IMR-90 (cell line): ENCODE measurements around the gene SELENOS. TPM values are rescaled to one million over a fixed set of nuclear protein-coding genes. Genes with fewer than 3 reads are reported as not detected.

Experiments
- ATAC-seq: fragments of 200-7000 bp; cut with Tn5 transposase; 2 replicates; pipeline ENCODE4 v1.9.1; 2020; ENCODE audit warnings: low read depth, mild to moderate bottlenecking, moderate library complexity
- BruUV-seq: library from RNA; stranded (reverse); fragments of 400-500 nt; replicated peaks from 2 replicates; lab custom pipeline; 2021; lab: Mats Ljungman, UMichigan
- CTCF ChIA-PET: fragments of 300-600 bp; formaldehyde crosslinking; extraction: SDS; loops from one replicate; lab custom pipeline; 2021; ENCODE audit warnings: antibody characterized with exemption; lab: Yijun Ruan, JAX
- POLR2A ChIA-PET: fragments of 300-600 bp; sonication (Branson Sonifier 250); formaldehyde crosslinking; loops from one replicate; lab custom pipeline; 2022; ENCODE audit warnings: antibody characterized with exemption; ENCODE audit not compliant: unreplicated experiment; lab: Charles Lee
- DNase-seq: peaks from one replicate; pipeline ENCODE4 v3.0.0; 2013
- H2AFZ ChIP-seq: replicated peaks from 2 replicates; pipeline ENCODE3; 2013; ENCODE audit warnings: low read length, mild to moderate bottlenecking; ENCODE audit not compliant: poor library complexity
- H2AK5ac ChIP-seq: 2 replicates; pipeline ENCODE4 v1.6.1; 2013; ENCODE audit warnings: low read depth, low read length, inconsistent platforms
- H2AK9ac ChIP-seq: replicated peaks from 2 replicates; pipeline ENCODE3; 2013; ENCODE audit warnings: mild to moderate bottlenecking, low read depth, low read length, moderate library complexity; ENCODE audit not compliant: poor library complexity
- H2BK120ac ChIP-seq: 2 replicates; pipeline ENCODE4 v1.6.1; 2013; ENCODE audit warnings: low read depth, low read length, inconsistent platforms
- H2BK15ac ChIP-seq: 3 replicates; pipeline ENCODE4 v1.6.1; 2013; ENCODE audit warnings: low read depth, low read length, inconsistent platforms
- H2BK20ac ChIP-seq: 2 replicates; pipeline ENCODE4 v1.6.1; 2013; ENCODE audit warnings: low read depth, mild to moderate bottlenecking, inconsistent platforms, low read length, moderate library complexity
- H2BK5ac ChIP-seq: 2 replicates; pipeline ENCODE4 v1.6.1; 2013; ENCODE audit warnings: mild to moderate bottlenecking, low read depth, low read length, inconsistent platforms; ENCODE audit not compliant: poor library complexity, severe bottlenecking
- H3K14ac ChIP-seq: replicated peaks from 2 replicates; pipeline ENCODE4 v1.6.1; 2013; ENCODE audit warnings: low read depth, low read length, inconsistent platforms
- H3K18ac ChIP-seq: 2 replicates; pipeline ENCODE4 v1.6.1; 2013; ENCODE audit warnings: low read depth, low read length, control low read depth
- H3K23ac ChIP-seq: 2 replicates; pipeline ENCODE4 v1.6.1; 2013; ENCODE audit warnings: low read depth, low read length, inconsistent platforms
- H3K27ac ChIP-seq: 2 replicates; pipeline ENCODE4 v1.5.1; 2013; ENCODE audit warnings: mild to moderate bottlenecking, control low read depth, low read length; ENCODE audit not compliant: insufficient read depth
- H3K27me3 ChIP-seq: 2 replicates; pipeline ENCODE4 v1.6.1; 2013; ENCODE audit warnings: low read length; ENCODE audit not compliant: control insufficient read depth, insufficient read depth
- H3K36me3 ChIP-seq: 2 replicates; pipeline ENCODE4 v1.6.1; 2013; ENCODE audit warnings: low read length, mixed read lengths; ENCODE audit not compliant: control insufficient read depth, insufficient read depth
- H3K4ac ChIP-seq: 2 replicates; pipeline ENCODE4 v1.6.1; 2013; ENCODE audit warnings: low read depth, low read length, inconsistent platforms
- H3K4me1 ChIP-seq: 2 replicates; pipeline ENCODE4 v1.6.1; 2013; ENCODE audit warnings: low read length, mixed read lengths; ENCODE audit not compliant: control insufficient read depth, insufficient read depth
- H3K4me2 ChIP-seq: 2 replicates; pipeline ENCODE4 v1.6.1; 2013; ENCODE audit warnings: low read depth, mild to moderate bottlenecking, control low read depth, low read length, moderate library complexity
- H3K4me3 ChIP-seq: 2 replicates; pipeline ENCODE4 v1.5.1; 2013; ENCODE audit warnings: low read depth, mild to moderate bottlenecking, control low read depth, low read length, moderate library complexity; ENCODE audit not compliant: insufficient read depth
- H3K56ac ChIP-seq: 2 replicates; pipeline ENCODE4 v1.6.1; 2013; ENCODE audit warnings: low read length, inconsistent platforms; ENCODE audit not compliant: insufficient read depth; ENCODE audit errors: extremely low read depth
- H3K79me1 ChIP-seq, 2 experiments: 2 replicates each; pipeline ENCODE4 v1.6.1; 2013; ENCODE audit warnings: low read length in 2 of 2, inconsistent platforms in 1 of 2, low read depth in 1 of 2
- H3K9ac ChIP-seq: 2 replicates; pipeline ENCODE4 v1.6.1; 2013; ENCODE audit warnings: low read depth, low read length, control low read depth
- H3K9me1 ChIP-seq: 2 replicates; pipeline ENCODE4 v1.6.1; 2013; ENCODE audit warnings: low read length, inconsistent platforms; ENCODE audit not compliant: insufficient read depth
- H3K9me3 ChIP-seq: 2 replicates; pipeline ENCODE4 v1.6.1; 2013; ENCODE audit warnings: low read length; ENCODE audit not compliant: control insufficient read depth, insufficient read depth
- H4K20me1 ChIP-seq: 2 replicates; pipeline ENCODE4 v1.6.1; 2013; ENCODE audit warnings: low read length, inconsistent platforms; ENCODE audit not compliant: insufficient read depth
- H4K5ac ChIP-seq: 2 replicates; pipeline ENCODE4 v1.6.1; 2013; ENCODE audit warnings: mild to moderate bottlenecking, low read depth, low read length, control low read depth
- H4K8ac ChIP-seq, 2 experiments: 2 replicates each; pipeline ENCODE4 v1.6.1; 2013; ENCODE audit warnings: low read depth in 2 of 2, low read length in 2 of 2, control low read depth in 1 of 2, inconsistent platforms in 1 of 2
- H4K91ac ChIP-seq: 2 replicates; pipeline ENCODE4 v1.6.1; 2013; ENCODE audit warnings: low read depth, low read length, inconsistent platforms; ENCODE audit not compliant: insufficient read depth
- BHLHE40 ChIP-seq: fragments of 150-350 bp; IDR thresholded peaks from 2 replicates; pipeline ENCODE4 v1.6.1; 2016; ENCODE audit warnings: mild to moderate bottlenecking, low read depth, low read length
- CEBPB ChIP-seq: IDR thresholded peaks from 2 replicates; pipeline ENCODE4 v1.6.1; 2012; ENCODE audit warnings: low read depth, low read length, improper control_type of control experiment
- CTCF ChIP-seq: conservative IDR thresholded peaks from 2 replicates; pipeline ENCODE4 v1.5.1; 2012; ENCODE audit warnings: mild to moderate bottlenecking, low read depth, low read length, improper control_type of control experiment
- FOS ChIP-seq: fragments of 150-350 bp; IDR thresholded peaks from 2 replicates; pipeline ENCODE4 v1.6.1; 2016; ENCODE audit warnings: low read depth, low read length
- MAFK ChIP-seq: IDR thresholded peaks from 2 replicates; pipeline ENCODE4 v1.6.1; 2012; ENCODE audit warnings: low read depth, low read length, improper control_type of control experiment
- MAZ ChIP-seq: IDR thresholded peaks from 2 replicates; pipeline ENCODE4 v1.6.1; 2012; ENCODE audit warnings: low read depth, mild to moderate bottlenecking, low read length, improper control_type of control experiment, moderate library complexity, borderline replicate concordance
- MXI1 ChIP-seq: IDR thresholded peaks from 2 replicates; pipeline ENCODE4 v1.6.1; 2012; ENCODE audit warnings: low read depth, mild to moderate bottlenecking, low read length, moderate library complexity, borderline replicate concordance
- POLR2A ChIP-seq: IDR thresholded peaks from 2 replicates; pipeline ENCODE4 v1.6.1; 2012; ENCODE audit warnings: mild to moderate bottlenecking, low read depth, low read length
- RCOR1 ChIP-seq: IDR thresholded peaks from 2 replicates; pipeline ENCODE4 v1.6.1; 2012; ENCODE audit warnings: mild to moderate bottlenecking, low read length, improper control_type of control experiment; ENCODE audit not compliant: insufficient replicate concordance
- RFX5 ChIP-seq: IDR thresholded peaks from 2 replicates; pipeline ENCODE4 v1.8.0; 2012; ENCODE audit warnings: low read depth, mild to moderate bottlenecking, low read length, moderate library complexity
- SMC3 ChIP-seq: fragments of 150-350 bp; IDR thresholded peaks from 2 replicates; pipeline ENCODE4 v1.6.1; 2016; ENCODE audit warnings: low read depth, mild to moderate bottlenecking, antibody characterized with exemption, low read length, moderate library complexity
- USF2 ChIP-seq: fragments of 150-350 bp; IDR thresholded peaks from 2 replicates; pipeline ENCODE4 v1.6.1; 2017; ENCODE audit warnings: mild to moderate bottlenecking, antibody characterized with exemption, low read length, low read depth
- WGBS, 2 experiments: methylation state at CpG; one replicate each; pipeline versions ENCODE4 v1.1.5 to v1.1.7; 2013; ENCODE audit warnings: missing lambda C conversion rate in 2 of 2; ENCODE audit not compliant: insufficient read length in 1 of 2; ENCODE audit errors: extremely low coverage in 2 of 2; 5-methylcytosine and 5-hydroxymethylcytosine counted together
- dilution Hi-C: fragments of 300-500 bp; cut with HindIII; formaldehyde crosslinking; loops from one replicate; pipeline ENCODE4 v1.14.3; 2018; ENCODE audit warnings: low sequenced_read_pairs; ENCODE audit not compliant: unreplicated experiment
- in situ Hi-C: fragments of 300-500 bp; cut with MboI; formaldehyde crosslinking; loops from 3 replicates; pipeline ENCODE4 v1.14.3; 2019; ENCODE audit warnings: low sequenced_read_pairs, inconsistent platforms, mixed read lengths
- intact Hi-C: fragments of 100-400 bp; cut with micrococcal nuclease; formaldehyde crosslinking; loops from 2 replicates; pipeline ENCODE4 v1.10.0; 2022
- polyA plus RNA-seq, 3 experiments: library from polyadenylated mRNA; depleted of rRNA; stranded (reverse); fragments of >200 nt; gene quantifications; 2 replicates each; pipeline ENCODE4 v1.2.3, GENCODE V29; 2012; ENCODE audit warnings: low replicate concordance in 1 of 3
- total RNA-seq: library from RNA; depleted of rRNA; stranded (reverse); fragments of >200 nt; gene quantifications from 2 replicates; pipeline ENCODE4 v1.2.3, GENCODE V29; 2012

SELENOS gene
- total and polyA plus RNA-seq, 2 of the 4 experiments (the other 2 are of a cell fraction), result 39.8 to 77.1 TPM

- peak overlapping the region; percentile 47 for H2AFZ ChIP-seq
- no peaks in the 10 kb centered on the region for H3K4me1 ChIP-seq
- no peak overlapping the region for H3K56ac ChIP-seq
- peak; percentile 51 for DNase-seq
- no peak overlapping the region for H3K4me3 ChIP-seq
- H3K23ac ChIP-seq, result no peak overlapping the region
- H4K5ac ChIP-seq, result no peak overlapping the region
- H3K79me1 ChIP-seq, result no peaks in the 10 kb centered on the region
- no peak overlapping the region for H2BK5ac ChIP-seq
- intact Hi-C loops (no loop called here), dilution Hi-C loops (no loop called here), in situ Hi-C loops (no loop called here)
- no peak overlapping the region for H3K9ac ChIP-seq
- H3K27ac ChIP-seq, result no peak overlapping the region
- H3K36me3 ChIP-seq, result no peaks in the 10 kb centered on the region
- 25% methylated on average over 4 of the region's 21 CpGs; no CpG with 5 or more reads in 1 of the 2 experiments for WGBS, 2 experiments
- H4K20me1 ChIP-seq, result no peaks in the 10 kb centered on the region
- BruUV-seq, result no TSS peak
- peaks cover 42% of the 10 kb centered on the region for H3K27me3 ChIP-seq
- H3K4me2 ChIP-seq, result peak overlapping the region; percentile 61
- H2BK20ac ChIP-seq, result no peak overlapping the region
- H2AK9ac ChIP-seq, result no peak overlapping the region
- CTCF ChIA-PET, result interaction anchor here (0.6 to 1.0 kb wide), 4 partner anchors 8 to 756 kb away, joined by 3 to 4 read pairs (median 4); no protein-coding TSS in a partner anchor
- no peak overlapping the region for H3K4ac ChIP-seq
- POLR2A ChIA-PET, result no interaction called here
- no peak overlapping the region for H3K18ac ChIP-seq
- no peak overlapping the region for H3K14ac ChIP-seq
- no peak overlapping the region for H4K8ac ChIP-seq
- no peaks in the 10 kb centered on the region for H3K9me3 ChIP-seq
- H2BK15ac ChIP-seq, result no peak overlapping the region
- ATAC-seq, result peak; percentile 82
- TF ChIP-seq FOS (no peak), CTCF (peak; percentile 42), USF2 (no peak), CEBPB (peak; percentile 91), RFX5 (no peak), RCOR1 (no peak), BHLHE40 (no peak), POLR2A (no peak), MAFK (no peak), MXI1 (no peak), SMC3 (no peak), MAZ (no peak)
- H2AK5ac ChIP-seq, result no peak overlapping the region
- no peaks in the 10 kb centered on the region for H3K9me1 ChIP-seq
- H2BK120ac ChIP-seq, result no peak overlapping the region
- no peak overlapping the region for H4K91ac ChIP-seq
Observed at GRCh38 chr15:101320501-101321052, 43.3 kb upstream of the SELENOS start.
